SW 1271 (cell line): ENCODE measurements around the gene PTGER2.

Source experiments
- DNase-seq, 2 experiments: peaks; one replicate each; lab custom pipeline; 2025; lab: John Stamatoyannopoulos, UW

PTGER2 gene

GRCh38 chr14:52338051-52338681 lies 24.1 kb downstream of the PTGER2 start:
- peak in 1 of 2 experiments; percentile 48 for DNase-seq

- no peak for DNase-seq
Measured at GRCh38 chr14:52339262-52339661, 25.1 kb downstream of the PTGER2 start.

- no peak for DNase-seq
Measured at GRCh38 chr14:52342849-52343596, 28.9 kb downstream of the PTGER2 start.

- no peak for DNase-seq
Measured at GRCh38 chr14:52346778-52347177, 32.7 kb downstream of the PTGER2 start.

GRCh38 chr14:52348279-52348678 lies 34.2 kb downstream of the PTGER2 start:
- no peak for DNase-seq

GRCh38 chr14:52348776-52349175 lies 34.7 kb downstream of the PTGER2 start:
- no peak for DNase-seq

- no peak for DNase-seq
Measured at GRCh38 chr14:52349731-52350130, 35.6 kb downstream of the PTGER2 start.

GRCh38 chr14:52350445-52350844 lies 36.3 kb downstream of the PTGER2 start:
- no peak for DNase-seq

GRCh38 chr14:52351233-52352060 lies 37.3 kb downstream of the PTGER2 start:
- DNase-seq, result no peak

- no peak for DNase-seq
Measured at GRCh38 chr14:52352061-52352491, 38.0 kb downstream of the PTGER2 start.

- DNase-seq, result no peak
Measured at GRCh38 chr14:52352569-52352968, 38.5 kb downstream of the PTGER2 start.

GRCh38 chr14:52354242-52354641 lies 40.1 kb downstream of the PTGER2 start:
- no peak for DNase-seq

- DNase-seq, result peak in 1 of 2 experiments; percentile 61
Measured at GRCh38 chr14:52355016-52355431, 40.9 kb downstream of the PTGER2 start.

GRCh38 chr14:52355526-52355925 lies 41.4 kb downstream of the PTGER2 start:
- DNase-seq, result no peak

GRCh38 chr14:52356025-52356424 lies 41.9 kb downstream of the PTGER2 start:
- no peak for DNase-seq

- no peak for DNase-seq
Measured at GRCh38 chr14:52360831-52361230, 46.7 kb downstream of the PTGER2 start.

GRCh38 chr14:52363041-52363704 lies 49.1 kb downstream of the PTGER2 start:
- no peak for DNase-seq

GRCh38 chr14:52363961-52364360 lies 49.8 kb downstream of the PTGER2 start:
- no peak for DNase-seq

- no peak for DNase-seq
Measured at GRCh38 chr14:52365071-52365470, 51.0 kb downstream of the PTGER2 start.

GRCh38 chr14:52366796-52367315 lies 52.7 kb downstream of the PTGER2 start:
- DNase-seq, result no peak

- no peak for DNase-seq
Measured at GRCh38 chr14:52369305-52369801, 55.2 kb downstream of the PTGER2 start.
